ENCODE measurements around the gene CCDC89.

Gene CCDC89

DNA sequence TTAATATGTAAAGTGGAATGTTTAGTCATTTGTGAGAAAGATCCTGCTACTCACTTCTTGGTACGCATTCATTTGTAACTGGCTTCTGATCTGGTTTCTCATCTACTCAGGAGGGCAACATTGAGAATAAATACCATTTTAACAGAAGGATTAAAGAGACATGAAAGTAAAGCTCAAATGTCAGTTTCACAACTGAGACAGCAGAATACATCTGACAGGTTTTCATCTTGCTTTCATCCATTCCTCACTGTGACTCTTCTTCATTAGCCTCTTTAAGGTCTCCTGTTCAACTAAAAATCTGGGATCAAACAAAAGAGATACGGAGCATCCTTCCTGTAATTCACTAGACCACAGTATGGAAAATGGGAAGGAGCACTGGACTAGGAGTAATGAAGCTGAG, 31.4 kb upstream of the CCDC89 start:
- Histone ChIP-seq H3K27ac (ENCODE audit: low read depth, low read length, poor library complexity, severe bottlenecking) (no peak overlapping the region), H3K4me1 (ENCODE audit: insufficient read depth, low read length, severe bottlenecking) (no peaks in the 10 kb centered on the region), H4K20me1 (ENCODE audit: insufficient read depth, low read length) (no peaks in the 10 kb centered on the region), H3K9me3 (ENCODE audit: low read length) (no peaks in the 10 kb centered on the region), H3K9ac (ENCODE audit: low read length) (no peak overlapping the region), H3K27me3 (ENCODE audit: insufficient read depth, low read length) (no peaks in the 10 kb centered on the region), H3K9me2 (ENCODE audit: low read depth, low read length) (no peaks in the 10 kb centered on the region), H3K79me2 (ENCODE audit: insufficient read depth, low read length) (no peaks in the 10 kb centered on the region), H3K4me3 (ENCODE audit: low read depth, low read length, poor library complexity, severe bottlenecking) (no peak overlapping the region), H2AFZ (ENCODE audit: low read length) (no peak overlapping the region), H3F3A (ENCODE audit: insufficient read depth, low read length) (no peaks in the 10 kb centered on the region), H3K36me3 (ENCODE audit: insufficient read depth, low read length) (no peaks in the 10 kb centered on the region), H3K4me2 (ENCODE audit: low read length) (no peak overlapping the region)
- TF ChIP-seq, protein P1, sequence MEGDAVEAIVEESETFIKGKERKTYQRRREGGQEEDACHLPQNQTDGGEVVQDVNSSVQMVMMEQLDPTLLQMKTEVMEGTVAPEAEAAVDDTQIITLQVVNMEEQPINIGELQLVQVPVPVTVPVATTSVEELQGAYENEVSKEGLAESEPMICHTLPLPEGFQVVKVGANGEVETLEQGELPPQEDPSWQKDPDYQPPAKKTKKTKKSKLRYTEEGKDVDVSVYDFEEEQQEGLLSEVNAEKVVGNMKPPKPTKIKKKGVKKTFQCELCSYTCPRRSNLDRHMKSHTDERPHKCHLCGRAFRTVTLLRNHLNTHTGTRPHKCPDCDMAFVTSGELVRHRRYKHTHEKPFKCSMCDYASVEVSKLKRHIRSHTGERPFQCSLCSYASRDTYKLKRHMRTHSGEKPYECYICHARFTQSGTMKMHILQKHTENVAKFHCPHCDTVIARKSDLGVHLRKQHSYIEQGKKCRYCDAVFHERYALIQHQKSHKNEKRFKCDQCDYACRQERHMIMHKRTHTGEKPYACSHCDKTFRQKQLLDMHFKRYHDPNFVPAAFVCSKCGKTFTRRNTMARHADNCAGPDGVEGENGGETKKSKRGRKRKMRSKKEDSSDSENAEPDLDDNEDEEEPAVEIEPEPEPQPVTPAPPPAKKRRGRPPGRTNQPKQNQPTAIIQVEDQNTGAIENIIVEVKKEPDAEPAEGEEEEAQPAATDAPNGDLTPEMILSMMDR (IDR thresholded peaks at IDR 0.05; ENCODE audit: low read length): no peak
- TF ChIP-seq EZH2 (IDR thresholded peaks at IDR 0.05; ENCODE audit: borderline replicate concordance, low read length): no peak

DNA sequence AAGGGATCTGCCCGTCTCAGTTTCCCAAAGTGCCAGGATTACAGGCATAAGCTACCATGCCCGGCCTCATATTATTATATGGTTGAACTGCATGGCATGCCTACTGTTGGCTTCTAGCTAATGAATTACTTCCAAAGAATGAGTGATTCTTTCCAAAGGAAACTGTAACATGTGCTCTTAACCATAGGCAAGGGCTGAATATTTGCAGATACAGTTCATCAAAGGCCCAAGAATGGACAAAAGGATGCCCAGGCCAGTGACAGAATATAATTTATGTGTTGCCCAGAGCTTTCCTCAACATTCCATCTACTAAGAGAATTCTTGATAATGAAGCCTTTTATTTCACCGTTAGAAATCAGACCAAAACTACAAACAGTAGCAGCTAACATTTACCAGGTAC, 27.0 kb upstream of the CCDC89 start:
- Histone ChIP-seq H3F3A (ENCODE audit: insufficient read depth, low read length) (no peaks in the 10 kb centered on the region), H3K27ac (ENCODE audit: low read depth, low read length, poor library complexity, severe bottlenecking) (no peak overlapping the region), H3K4me3 (ENCODE audit: low read depth, low read length, poor library complexity, severe bottlenecking) (no peak overlapping the region), H3K4me2 (ENCODE audit: low read length) (no peak overlapping the region), H4K20me1 (ENCODE audit: insufficient read depth, low read length) (no peaks in the 10 kb centered on the region), H2AFZ (ENCODE audit: low read length) (no peak overlapping the region), H3K9me3 (ENCODE audit: low read length) (no peaks in the 10 kb centered on the region), H3K36me3 (ENCODE audit: insufficient read depth, low read length) (no peaks in the 10 kb centered on the region), H3K27me3 (ENCODE audit: insufficient read depth, low read length) (no peaks in the 10 kb centered on the region), H3K79me2 (ENCODE audit: insufficient read depth, low read length) (no peaks in the 10 kb centered on the region), H3K9ac (ENCODE audit: low read length) (no peak overlapping the region), H3K4me1 (ENCODE audit: insufficient read depth, low read length, severe bottlenecking) (no peaks in the 10 kb centered on the region), H3K9me2 (ENCODE audit: low read depth, low read length) (no peaks in the 10 kb centered on the region)
- TF ChIP-seq, protein P1 (IDR thresholded peaks at IDR 0.05; ENCODE audit: low read length): no peak
- no peak for TF ChIP-seq EZH2 (IDR thresholded peaks at IDR 0.05; ENCODE audit: borderline replicate concordance, low read length)

DNA sequence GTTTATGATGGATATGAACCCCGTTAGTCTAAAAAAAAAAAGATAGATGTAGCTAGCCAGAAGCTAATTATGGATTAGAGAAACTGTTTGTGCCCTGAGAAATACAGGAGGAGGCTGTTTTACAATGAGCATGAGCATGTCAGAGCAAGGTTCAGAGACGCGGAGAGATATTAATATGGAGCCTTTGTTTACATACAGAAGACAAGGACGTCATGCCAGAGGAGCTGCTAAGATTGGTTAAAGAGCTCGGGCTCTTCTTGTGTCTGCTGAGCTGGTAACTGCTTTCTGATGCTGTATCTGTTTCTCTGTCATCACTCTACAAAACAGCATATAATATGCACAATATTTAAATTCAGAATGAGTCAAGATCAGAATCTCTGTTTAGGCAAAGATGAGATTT, 24.9 kb upstream of the CCDC89 start:
- H3K9me3 ChIP-seq (ENCODE audit: low read length): no peaks in the 10 kb centered on the region
- no peaks in the 10 kb centered on the region for H3K4me1 ChIP-seq (ENCODE audit: insufficient read depth, low read length, severe bottlenecking)
- no peak for TF ChIP-seq EZH2 (IDR thresholded peaks at IDR 0.05; ENCODE audit: borderline replicate concordance, low read length)
- TF ChIP-seq, protein P1 (IDR thresholded peaks at IDR 0.05; ENCODE audit: low read length): no peak
- no peaks in the 10 kb centered on the region for H4K20me1 ChIP-seq (ENCODE audit: insufficient read depth, low read length)
- H3K9me2 ChIP-seq (ENCODE audit: low read depth, low read length): no peaks in the 10 kb centered on the region
- H3K4me3 ChIP-seq (ENCODE audit: low read depth, low read length, poor library complexity, severe bottlenecking): no peak overlapping the region
- H3K27ac ChIP-seq (ENCODE audit: low read depth, low read length, poor library complexity, severe bottlenecking): no peak overlapping the region
- no peak overlapping the region for H3K9ac ChIP-seq (ENCODE audit: low read length)
- H3K27me3 ChIP-seq (ENCODE audit: insufficient read depth, low read length): no peaks in the 10 kb centered on the region
- no peaks in the 10 kb centered on the region for H3K79me2 ChIP-seq (ENCODE audit: insufficient read depth, low read length)
- no peak overlapping the region for H2AFZ ChIP-seq (ENCODE audit: low read length)
- no peaks in the 10 kb centered on the region for H3F3A ChIP-seq (ENCODE audit: insufficient read depth, low read length)
- H3K4me2 ChIP-seq (ENCODE audit: low read length): no peak overlapping the region
- no peaks in the 10 kb centered on the region for H3K36me3 ChIP-seq (ENCODE audit: insufficient read depth, low read length)
